HG03196 (cell line): ENCODE data around the gene SAG.
"Not testable (repeated sequence)": the region's sequence is repeated elsewhere in the genome, so short reads cannot be mapped to it uniquely, and the experiment has no call there.

Experiments
- ATAC-seq: cut with Tn5 transposase; IDR thresholded peaks from one replicate; pipeline ENCODE4 v1.9.1; 2021; ENCODE audit not compliant: unreplicated experiment

Gene SAG

DNA sequence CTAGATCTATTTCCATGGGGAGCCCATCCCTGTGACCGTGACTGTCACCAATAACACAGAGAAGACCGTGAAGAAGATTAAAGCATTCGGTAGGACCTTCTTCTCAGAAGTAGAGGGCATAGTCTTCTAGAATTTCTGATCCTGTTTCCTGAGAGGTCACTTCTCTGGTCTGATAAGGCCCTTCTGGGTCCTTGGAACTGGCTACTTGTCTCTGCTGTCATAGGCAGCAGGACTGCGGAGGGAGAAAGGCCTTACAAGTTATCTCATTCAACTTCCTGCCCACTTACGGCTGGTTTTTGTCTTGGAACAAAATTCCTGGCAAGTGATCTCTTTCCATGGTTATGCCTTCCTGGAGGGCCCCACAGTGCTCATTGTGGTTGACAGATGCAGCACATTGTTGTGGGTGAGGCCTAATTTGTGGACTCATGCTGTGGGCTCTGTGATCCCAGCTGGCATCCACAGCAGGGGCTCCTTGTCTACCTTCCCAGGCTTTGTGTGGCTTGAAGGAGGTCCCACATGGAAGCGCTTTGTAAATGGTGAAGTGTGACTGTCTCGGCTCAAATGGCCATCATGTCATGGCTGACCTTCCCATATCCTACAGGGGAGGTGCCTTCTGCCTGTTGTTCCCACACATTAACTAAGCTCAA is 22.0 kb downstream of the SAG start:
- ATAC-seq = no peak

DNA sequence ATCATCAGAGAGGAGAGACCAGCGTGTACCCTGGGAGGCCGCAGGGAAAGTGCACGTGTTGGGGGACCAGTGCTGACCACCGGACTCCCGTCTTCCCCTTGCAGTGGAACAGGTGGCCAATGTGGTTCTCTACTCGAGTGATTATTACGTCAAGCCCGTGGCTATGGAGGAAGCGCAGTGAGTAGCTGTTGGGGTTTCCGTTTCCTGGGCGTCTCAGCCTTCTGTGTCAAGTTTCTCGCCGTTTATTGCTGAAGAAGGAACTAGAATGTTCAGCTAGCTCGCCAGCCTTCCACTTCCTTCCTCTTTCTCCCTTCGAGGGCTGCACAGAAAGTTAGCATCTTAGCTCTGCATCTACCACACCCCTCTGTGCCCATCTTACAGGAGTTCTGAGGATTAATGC is 23.9 kb downstream of the SAG start:
- ATAC-seq = peak; percentile 88

DNA sequence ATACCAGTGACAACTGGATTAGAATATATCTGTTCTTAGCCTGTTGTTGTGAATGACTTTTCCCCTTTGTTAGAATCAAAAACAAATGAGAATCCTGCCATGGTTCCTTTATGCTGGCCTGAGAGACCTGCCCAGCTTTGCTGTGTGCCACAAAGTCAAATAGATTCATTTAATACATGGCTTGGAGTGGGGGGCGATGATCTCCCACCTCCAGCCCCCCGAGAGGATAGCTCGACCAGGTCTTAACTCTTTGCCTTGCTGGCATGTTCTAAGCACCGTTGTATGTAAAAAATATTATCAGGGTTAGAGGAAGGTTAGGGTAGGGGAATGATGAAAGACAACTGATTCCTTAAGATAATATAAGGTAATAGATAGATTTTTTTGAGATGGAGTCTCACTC is 24.5 kb downstream of the SAG start:
- no peak for ATAC-seq

DNA sequence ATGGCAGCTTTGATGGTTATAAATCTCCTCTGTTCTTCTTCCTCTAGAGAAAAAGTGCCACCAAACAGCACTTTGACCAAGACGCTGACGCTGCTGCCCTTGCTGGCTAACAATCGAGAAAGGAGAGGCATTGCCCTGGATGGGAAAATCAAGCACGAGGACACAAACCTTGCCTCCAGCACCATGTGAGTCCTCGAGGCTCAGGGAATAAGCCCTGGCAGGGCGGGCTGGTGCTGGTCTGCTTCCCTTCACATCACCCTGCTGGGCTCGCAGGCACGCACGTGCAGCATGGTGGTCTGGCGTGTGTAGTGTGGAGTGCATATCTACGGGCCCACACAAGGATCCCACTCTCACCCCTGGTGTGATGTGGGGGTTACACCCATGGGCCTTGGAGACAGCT is 27.3 kb downstream of the SAG start:
- ATAC-seq = no peak

- not testable (repeated sequence) for ATAC-seq
Observed at GRCh38 chr2:233336091-233336490, 28.5 kb downstream of the SAG start.

- ATAC-seq = no peak
Observed at GRCh38 chr2:233336541-233336940, 28.9 kb downstream of the SAG start.

- no peak for ATAC-seq
Observed at GRCh38 chr2:233338046-233338445, 30.4 kb downstream of the SAG start.

DNA sequence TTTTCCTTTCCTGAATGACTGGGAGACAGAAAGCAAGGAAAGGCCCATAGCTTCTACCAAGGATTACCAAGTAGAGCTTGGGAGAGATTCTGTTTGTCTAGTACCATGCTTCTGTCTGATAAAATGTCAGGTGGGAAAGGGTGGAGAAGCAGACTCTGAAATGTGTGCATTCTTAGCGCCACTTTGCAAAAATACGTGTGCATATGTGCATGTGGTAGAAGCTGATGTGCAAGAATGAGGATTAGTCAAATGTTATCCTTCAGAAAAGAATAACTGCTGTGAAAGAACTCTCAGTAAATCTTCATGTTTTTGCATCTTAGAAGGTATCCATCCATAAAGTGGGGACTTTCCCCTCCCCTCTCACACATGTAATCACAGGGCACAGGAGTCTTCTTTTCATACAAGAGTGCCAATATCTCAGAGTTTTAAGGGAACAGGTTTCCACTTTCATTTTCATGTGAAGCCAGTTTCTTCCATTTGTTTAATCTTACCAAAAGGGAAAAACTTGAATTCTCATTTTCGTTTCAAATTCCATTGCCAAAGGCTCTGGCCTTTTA is 31.3 kb downstream of the SAG start:
- ATAC-seq = no peak

GRCh38 chr2:233339427-233339826 is 31.8 kb downstream of the SAG start:
- no peak for ATAC-seq

DNA sequence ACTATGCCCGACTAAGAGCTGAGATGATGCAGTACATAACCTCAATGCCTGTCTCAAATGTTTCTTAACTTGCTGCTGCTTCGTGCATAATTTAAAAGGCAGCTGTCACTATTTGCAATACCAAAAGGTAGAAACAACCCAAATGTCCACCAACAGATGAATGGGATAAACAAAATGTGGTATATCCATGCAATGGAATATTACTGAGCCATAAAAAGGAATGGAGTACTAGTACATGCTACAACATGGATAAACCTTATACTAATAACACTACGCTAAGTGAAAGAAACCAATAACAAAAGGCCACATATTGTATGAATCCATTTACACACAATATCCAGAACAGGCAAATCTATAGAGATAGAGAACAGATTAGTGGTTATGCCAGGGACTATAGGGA is 33.7 kb downstream of the SAG start:
- ATAC-seq = no peak

- no peak for ATAC-seq
Observed at GRCh38 chr2:233342301-233342700, 34.7 kb downstream of the SAG start.

DNA sequence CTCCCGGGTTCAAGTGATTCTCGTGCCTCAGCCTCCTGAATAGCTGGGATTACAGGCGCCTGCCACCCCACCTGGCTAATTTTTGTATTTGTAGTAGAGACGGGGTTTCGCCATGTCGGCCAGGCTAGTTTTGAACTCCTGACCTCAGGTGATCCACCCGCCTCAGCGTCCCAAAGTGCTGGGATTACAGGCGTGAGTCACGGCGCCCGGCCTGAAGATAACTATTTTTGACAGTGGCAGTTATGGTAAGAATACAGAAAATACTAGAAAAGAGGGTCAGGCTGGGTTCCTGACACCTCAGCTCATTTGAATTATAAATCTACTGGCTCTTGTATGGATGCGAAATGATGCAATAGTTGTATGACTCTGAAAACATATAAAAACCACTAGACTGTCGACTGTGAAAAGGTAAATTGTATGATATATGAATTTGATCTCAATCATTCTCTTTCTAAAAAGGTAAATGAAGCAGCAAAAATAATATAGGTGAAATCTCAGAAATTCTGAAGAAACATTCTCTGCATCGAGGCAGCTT is 35.6 kb downstream of the SAG start:
- no peak for ATAC-seq

- ATAC-seq = no peak
Observed at GRCh38 chr2:233346376-233346775, 38.8 kb downstream of the SAG start.

DNA sequence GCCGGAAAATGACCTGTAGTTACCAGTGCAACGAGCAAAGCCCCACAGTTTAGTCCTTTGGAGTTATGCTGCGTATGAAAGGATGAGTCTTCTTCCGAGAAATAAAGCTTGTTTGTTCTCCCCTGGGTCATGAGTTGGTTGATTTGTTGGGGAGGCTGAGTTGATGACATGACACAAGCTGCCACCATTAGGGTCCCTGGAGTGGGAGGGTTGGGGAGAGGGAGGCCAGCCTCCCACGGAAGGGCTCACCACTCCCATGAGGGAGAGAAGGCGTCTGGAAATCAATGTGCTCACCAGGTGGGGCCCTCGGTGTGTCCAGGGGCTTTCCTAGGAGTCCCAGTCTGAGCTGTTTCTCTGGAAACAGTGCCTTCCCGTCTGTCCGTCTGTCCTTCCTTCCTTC is 39.3 kb downstream of the SAG start:
- ATAC-seq = no peak

GRCh38 chr2:233349005-233349998 is 41.7 kb downstream of the SAG start:
- peak; percentile 45 for ATAC-seq

DNA sequence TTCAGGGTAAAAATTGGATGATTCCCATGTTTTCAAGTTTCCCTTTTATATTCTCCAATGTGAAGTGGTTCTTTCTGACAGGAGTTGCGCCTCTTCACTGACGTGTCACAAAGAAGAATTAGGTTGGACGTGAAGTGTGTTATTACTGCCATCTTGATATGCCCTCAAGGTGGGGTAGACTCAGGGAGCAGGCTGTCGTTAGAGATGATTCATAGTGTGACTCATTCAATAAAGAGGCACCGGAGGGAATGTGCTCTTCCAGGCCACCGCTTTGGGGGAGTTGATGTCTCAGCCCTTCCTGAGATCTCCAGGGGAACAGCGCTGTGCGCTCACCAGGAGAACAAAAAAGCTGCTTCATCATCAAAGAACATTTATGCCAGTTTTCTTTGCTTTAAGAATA is 43.1 kb downstream of the SAG start:
- ATAC-seq = no peak

DNA sequence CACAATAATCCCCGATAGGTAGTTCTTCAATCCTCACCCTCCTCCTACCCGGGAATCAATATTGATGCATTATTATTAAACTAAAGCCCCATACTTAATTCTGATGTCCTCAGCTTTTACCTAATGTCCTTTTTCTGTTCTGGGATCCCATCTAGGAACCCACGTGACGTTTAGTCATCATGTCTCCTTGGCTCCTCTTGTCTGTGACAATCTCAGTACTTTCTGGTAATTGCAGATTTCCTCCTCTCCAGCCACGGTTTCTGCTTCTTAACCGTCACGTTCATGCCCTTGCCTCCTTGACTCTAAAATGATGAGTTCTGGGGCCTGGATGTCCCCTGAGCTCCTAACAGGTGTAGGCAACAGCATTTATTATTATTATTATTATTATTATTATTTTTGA is 43.8 kb downstream of the SAG start:
- no peak for ATAC-seq

DNA sequence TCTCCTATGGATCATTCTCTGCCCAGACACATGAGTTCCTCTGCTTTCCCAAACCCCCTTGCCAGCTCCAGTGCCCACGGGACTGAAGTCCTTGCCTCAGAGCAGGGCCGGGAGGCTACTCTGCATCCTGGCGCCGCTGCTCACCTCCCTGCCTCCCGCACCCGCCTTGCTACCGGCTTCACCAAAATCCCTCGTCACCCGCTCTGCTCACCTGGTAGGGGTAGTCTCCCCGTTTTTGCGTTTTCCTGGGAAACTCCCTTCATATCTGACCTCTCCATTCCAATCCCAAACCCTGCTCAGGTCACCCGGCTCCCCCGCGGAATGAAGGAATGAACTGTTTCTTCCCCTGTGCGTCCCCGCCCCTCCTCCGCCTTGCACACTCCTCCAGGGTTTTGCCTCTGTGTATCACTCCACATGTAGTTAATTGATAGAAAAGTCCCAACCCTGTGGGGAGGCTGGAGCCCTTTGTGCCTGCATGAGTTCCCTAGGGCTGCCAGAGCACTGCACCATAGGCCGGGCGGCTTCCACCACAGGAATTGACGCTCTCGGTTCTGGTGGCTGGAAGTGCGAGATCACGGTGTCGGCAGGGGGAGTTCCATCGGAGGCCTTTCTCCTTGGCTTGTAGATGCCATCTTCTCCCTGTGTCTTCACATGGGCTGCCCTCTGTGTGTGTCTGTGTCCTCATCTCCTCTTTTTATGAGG is 44.7 kb downstream of the SAG start:
- ATAC-seq = no peak

- ATAC-seq = no peak
Observed at GRCh38 chr2:233353101-233353768, 45.6 kb downstream of the SAG start.

DNA sequence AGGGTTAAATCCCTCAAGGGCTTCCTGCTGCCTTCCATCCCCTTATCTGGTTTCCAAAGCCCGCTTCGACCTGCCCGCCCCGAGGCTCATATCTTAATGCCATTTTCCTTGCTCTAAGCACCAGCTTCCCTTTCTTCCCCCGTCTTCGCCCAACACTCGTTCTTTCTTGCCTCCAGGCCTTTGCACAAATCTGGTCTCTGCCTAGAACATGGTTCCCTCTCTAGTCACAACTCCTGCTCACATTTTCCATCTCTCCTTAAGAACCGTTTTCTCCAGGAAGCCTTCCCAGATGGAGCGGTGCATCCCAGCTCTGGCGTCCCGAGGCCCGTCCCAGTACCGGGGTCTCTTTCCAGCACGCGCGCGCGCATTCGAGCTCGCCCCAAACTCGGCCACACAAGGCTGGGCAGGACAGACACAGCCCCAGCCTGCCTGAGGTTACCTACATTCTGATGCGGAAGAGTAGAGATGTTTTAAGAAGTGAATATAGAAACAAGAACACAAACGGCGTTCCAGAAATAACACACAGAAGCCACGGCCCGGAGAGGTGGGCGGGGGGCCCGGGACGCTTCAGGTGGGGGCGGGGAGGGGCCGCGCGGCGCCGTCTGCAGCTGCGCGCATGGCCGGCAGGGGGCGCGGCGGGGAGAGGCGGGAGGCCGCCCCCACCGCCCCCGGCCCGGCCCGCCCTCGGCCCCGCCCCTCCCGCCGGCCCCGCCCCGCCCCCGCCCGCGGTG is 46.3 kb downstream of the SAG start, which contains the start of gene DGKD:
DGKD (plus strand) TSS at position 726 of the 731 bp plus-strand sequence. CDS start 25 bp downstream, outside the sequence.
- peak; percentile 36 for ATAC-seq
